Measurements from ENCODE around the gene INSIG2.

GRCh38 chr2:118055512-118056164 is 32.6 kb upstream of the INSIG2 start:
- TF ChIP-seq POLR2A (IDR thresholded peaks at IDR 0.05; ENCODE audit: low read depth, low read length) (no peak), POLR2AphosphoS5 (IDR thresholded peaks at IDR 0.05; ENCODE audit: low read depth, low read length) (no peak), TAF1 (IDR thresholded peaks at IDR 0.05; ENCODE audit: borderline replicate concordance, low read depth, low read length) (no peak)

All from GM12892 (cell line).